Neural progenitor cell (in vitro differentiated cells): Measurements from ENCODE around the gene GOLGA3. TPM values are rescaled to one million over a fixed set of nuclear protein-coding genes. Genes with fewer than 3 reads are reported as not detected.
"Not testable (repeated sequence)": the region's sequence is repeated elsewhere in the genome, so short reads cannot be mapped to it uniquely, and the experiment has no call there.

ENCODE experiments used
- DNase-seq: peaks from one replicate; pipeline ENCODE4 v3.0.0-alpha.2; 2016; ENCODE audit warnings: low spot score
- H2AFZ ChIP-seq: fragments of 200-600 bp; sonication (generic); replicated peaks from 2 replicates; pipeline ENCODE4 v1.6.1; 2016; ENCODE audit warnings: antibody characterized with exemption
- H3F3A ChIP-seq: fragments of 200-600 bp; sonication (generic); 2 replicates; pipeline ENCODE4 v1.6.1; 2016; ENCODE audit warnings: antibody characterized with exemption, low read depth
- H3K27ac ChIP-seq: fragments of 200-600 bp; sonication (generic); 2 replicates; pipeline ENCODE4 v1.5.1; 2016; ENCODE audit warnings: mild to moderate bottlenecking
- H3K27me3 ChIP-seq: fragments of 200-600 bp; sonication (generic); 2 replicates; pipeline ENCODE4 v1.6.1; 2016; ENCODE audit warnings: mild to moderate bottlenecking, moderate library complexity
- H3K36me3 ChIP-seq: fragments of 200-600 bp; sonication (generic); 2 replicates; pipeline ENCODE4 v1.5.1; 2016
- H3K4me1 ChIP-seq: fragments of 200-600 bp; sonication (generic); 2 replicates; pipeline ENCODE4 v1.6.1; 2016; ENCODE audit warnings: mixed run types
- H3K4me2 ChIP-seq: fragments of 200-600 bp; sonication (generic); 2 replicates; pipeline ENCODE4 v1.6.1; 2016
- H3K4me3 ChIP-seq: fragments of 200-600 bp; sonication (generic); 2 replicates; pipeline ENCODE4 v1.5.1; 2016
- H3K79me2 ChIP-seq: fragments of 200-600 bp; sonication (generic); 2 replicates; pipeline ENCODE4 v1.6.1; 2016; ENCODE audit warnings: low read depth
- H3K9ac ChIP-seq: fragments of 200-600 bp; sonication (generic); 2 replicates; pipeline ENCODE4 v1.6.1; 2016
- H3K9me3 ChIP-seq: fragments of 200-600 bp; sonication (generic); 2 replicates; pipeline ENCODE4 v1.5.1; 2016; ENCODE audit warnings: low read depth
- H4K20me1 ChIP-seq: fragments of 200-600 bp; sonication (generic); 2 replicates; pipeline ENCODE4 v1.6.1; 2016; ENCODE audit warnings: low read depth
- H3K27ac Mint-ChIP-seq: 3 replicates; pipeline ENCODE4 v1.8.0; 2021; ENCODE audit warnings: mixed read lengths
- H3K27me3 Mint-ChIP-seq: 2 replicates; pipeline ENCODE4 v1.8.0; 2022; ENCODE audit warnings: low read depth, mild to moderate bottlenecking, inconsistent platforms, moderate library complexity, mixed read lengths; ENCODE audit not compliant: insufficient read depth
- H3K36me3 Mint-ChIP-seq: 3 replicates; pipeline ENCODE4 v1.8.0; 2021; ENCODE audit warnings: mixed read lengths
- H3K4me1 Mint-ChIP-seq: 3 replicates; pipeline ENCODE4 v1.8.0; 2021; ENCODE audit warnings: mixed read lengths
- H3K4me3 Mint-ChIP-seq: 3 replicates; pipeline ENCODE4 v1.8.0; 2021; ENCODE audit warnings: mild to moderate bottlenecking, moderate library complexity, mixed read lengths
- H3K9me3 Mint-ChIP-seq: 3 replicates; pipeline ENCODE4 v1.8.0; 2020; ENCODE audit warnings: mixed read lengths
- CTCF ChIP-seq: fragments of 200-600 bp; sonication (generic); IDR thresholded peaks from 2 replicates; pipeline ENCODE4 v1.5.1; 2017; ENCODE audit warnings: antibody characterized with exemption, mild to moderate bottlenecking
- EZH2 ChIP-seq: fragments of 200-600 bp; sonication (generic); IDR thresholded peaks from 2 replicates; pipeline ENCODE4 v1.6.1; 2017; ENCODE audit warnings: antibody characterized with exemption, mild to moderate bottlenecking, moderate library complexity
- EZH2phosphoT487 ChIP-seq: fragments of 200-600 bp; sonication (generic); IDR thresholded peaks from 2 replicates; pipeline ENCODE4 v1.6.1; 2017; ENCODE audit warnings: antibody characterized with exemption
- total RNA-seq: library from RNA; depleted of rRNA; stranded (reverse); fragments of >200 nt; gene quantifications from 2 replicates; pipeline ENCODE4 v1.2.3, GENCODE V29; 2015; ENCODE audit warnings: low replicate concordance

GOLGA3 gene, protein sequence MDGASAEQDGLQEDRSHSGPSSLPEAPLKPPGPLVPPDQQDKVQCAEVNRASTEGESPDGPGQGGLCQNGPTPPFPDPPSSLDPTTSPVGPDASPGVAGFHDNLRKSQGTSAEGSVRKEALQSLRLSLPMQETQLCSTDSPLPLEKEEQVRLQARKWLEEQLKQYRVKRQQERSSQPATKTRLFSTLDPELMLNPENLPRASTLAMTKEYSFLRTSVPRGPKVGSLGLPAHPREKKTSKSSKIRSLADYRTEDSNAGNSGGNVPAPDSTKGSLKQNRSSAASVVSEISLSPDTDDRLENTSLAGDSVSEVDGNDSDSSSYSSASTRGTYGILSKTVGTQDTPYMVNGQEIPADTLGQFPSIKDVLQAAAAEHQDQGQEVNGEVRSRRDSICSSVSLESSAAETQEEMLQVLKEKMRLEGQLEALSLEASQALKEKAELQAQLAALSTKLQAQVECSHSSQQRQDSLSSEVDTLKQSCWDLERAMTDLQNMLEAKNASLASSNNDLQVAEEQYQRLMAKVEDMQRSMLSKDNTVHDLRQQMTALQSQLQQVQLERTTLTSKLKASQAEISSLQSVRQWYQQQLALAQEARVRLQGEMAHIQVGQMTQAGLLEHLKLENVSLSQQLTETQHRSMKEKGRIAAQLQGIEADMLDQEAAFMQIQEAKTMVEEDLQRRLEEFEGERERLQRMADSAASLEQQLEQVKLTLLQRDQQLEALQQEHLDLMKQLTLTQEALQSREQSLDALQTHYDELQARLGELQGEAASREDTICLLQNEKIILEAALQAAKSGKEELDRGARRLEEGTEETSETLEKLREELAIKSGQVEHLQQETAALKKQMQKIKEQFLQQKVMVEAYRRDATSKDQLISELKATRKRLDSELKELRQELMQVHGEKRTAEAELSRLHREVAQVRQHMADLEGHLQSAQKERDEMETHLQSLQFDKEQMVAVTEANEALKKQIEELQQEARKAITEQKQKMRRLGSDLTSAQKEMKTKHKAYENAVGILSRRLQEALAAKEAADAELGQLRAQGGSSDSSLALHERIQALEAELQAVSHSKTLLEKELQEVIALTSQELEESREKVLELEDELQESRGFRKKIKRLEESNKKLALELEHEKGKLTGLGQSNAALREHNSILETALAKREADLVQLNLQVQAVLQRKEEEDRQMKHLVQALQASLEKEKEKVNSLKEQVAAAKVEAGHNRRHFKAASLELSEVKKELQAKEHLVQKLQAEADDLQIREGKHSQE (N-terminal part only)
- 8.5 and 19.4 TPM in 2 replicates for total RNA-seq

DNA sequence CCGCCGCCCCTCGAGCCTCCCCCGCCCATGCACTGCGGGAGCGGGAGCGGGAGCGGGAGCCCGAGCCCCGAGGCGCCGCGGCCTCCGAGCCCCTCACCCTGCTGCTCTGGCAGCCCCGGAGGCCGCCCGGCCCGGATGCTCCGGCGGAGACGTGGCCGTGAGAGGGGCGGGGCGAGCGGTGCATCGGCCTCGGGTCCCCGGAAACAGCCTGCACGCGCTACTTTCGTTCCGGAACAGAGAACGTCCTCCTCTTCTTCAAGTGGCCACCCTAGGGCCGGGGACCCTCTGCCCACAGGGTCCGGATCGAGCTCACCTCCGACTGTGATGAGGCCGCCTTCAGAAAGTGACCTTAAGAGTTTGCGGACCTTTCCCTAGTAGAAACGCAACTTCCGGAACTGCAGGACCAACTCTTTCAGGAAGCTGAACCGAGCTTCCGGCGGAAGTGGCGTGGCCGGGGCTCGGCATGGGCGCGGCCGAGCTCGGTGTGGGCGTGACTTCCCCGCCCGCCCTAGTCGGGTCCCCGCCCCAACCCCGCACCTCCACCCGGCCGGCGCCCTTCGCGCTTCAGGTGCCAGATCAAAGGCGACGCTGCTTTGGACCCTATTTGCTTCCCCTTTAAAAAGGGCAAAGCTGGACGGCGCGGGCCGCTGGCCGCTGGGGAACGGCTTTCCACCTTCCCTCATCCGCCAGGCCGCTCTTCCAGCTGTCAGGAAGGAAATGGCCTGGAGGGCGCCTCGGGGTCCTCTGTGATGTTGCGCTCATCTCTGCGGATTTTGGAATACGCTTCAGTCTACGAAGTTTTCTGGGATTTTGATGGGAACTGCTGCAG lies at the start of gene GOLGA3:
Gene GOLGA3, minus strand, starts transcription at position 164 of the 829 bp plus-strand sequence. CDS start 6,741 bp downstream, outside the sequence.
- DNase-seq = peak; percentile 97
- no peak for TF ChIP-seq CTCF
- TF ChIP-seq EZH2 = peak; percentile 36
- H3K27ac ChIP-seq = peak within 1 kb of the TSS; percentile 100
- H3K9ac ChIP-seq = peak within 1 kb of the TSS; percentile 99
- Mint-ChIP-seq H3K27me3 (peaks cover 3% of the 10 kb centered on the region), H3K9me3 (no peaks in the 10 kb centered on the region), H3K4me1 (peaks cover 15% of the 10 kb centered on the region), H3K36me3 (peaks cover 22% of the 10 kb centered on the region), H3K27ac (peak within 1 kb of the TSS; percentile 100), H3K4me3 (peak within 1 kb of the TSS; percentile 97)
- peak within 1 kb of the TSS; percentile 84 for H3K4me2 ChIP-seq
- peak within 1 kb of the TSS; percentile 100 for H2AFZ ChIP-seq
- peak within 1 kb of the TSS; percentile 99 for H3K4me3 ChIP-seq
- no peaks in the 10 kb centered on the region for H3K27me3 ChIP-seq
- H3K79me2 ChIP-seq = peaks cover 38% of the 10 kb centered on the region
- H3K4me1 ChIP-seq = no peaks in the 10 kb centered on the region
- no peaks in the 10 kb centered on the region for H3K9me3 ChIP-seq
- peaks cover 6% of the 10 kb centered on the region for H4K20me1 ChIP-seq
- peaks cover 9% of the 10 kb centered on the region for H3F3A ChIP-seq
- no peaks in the 10 kb centered on the region for H3K36me3 ChIP-seq

DNA sequence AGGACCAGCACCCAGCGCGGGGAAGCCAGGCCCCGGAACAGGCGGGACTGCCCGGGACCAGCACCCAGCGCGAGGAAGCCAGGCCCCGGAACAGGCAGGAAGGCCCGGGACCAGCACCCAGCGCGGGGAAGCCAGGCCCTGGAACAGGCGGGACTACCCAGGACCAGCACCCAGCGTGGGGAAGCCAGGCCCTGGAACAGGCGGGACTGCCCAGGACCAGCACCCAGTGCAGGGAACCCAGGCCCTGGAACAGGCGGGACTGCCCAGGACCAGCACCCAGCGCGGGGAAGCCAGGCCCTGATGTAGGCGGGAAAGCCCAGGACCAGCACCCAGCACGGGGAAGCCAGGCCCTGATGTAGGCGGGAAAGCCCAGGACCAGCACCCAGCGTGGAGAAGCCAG lies 46.0 kb upstream of the GOLGA3 start:
- H3K4me3 ChIP-seq, H4K20me1 ChIP-seq, H3K27ac Mint-ChIP-seq, H3K9me3 ChIP-seq, DNase-seq, H3K4me1 ChIP-seq, H3F3A ChIP-seq, H3K4me2 ChIP-seq, H3K27me3 ChIP-seq, H3K9ac ChIP-seq, H3K4me3 Mint-ChIP-seq, H3K27me3 Mint-ChIP-seq, H3K27ac ChIP-seq, H2AFZ ChIP-seq, H3K9me3 Mint-ChIP-seq, H3K79me2 ChIP-seq, H3K4me1 Mint-ChIP-seq, H3K36me3 ChIP-seq: not testable (repeated sequence)
- peaks cover 16% of the 10 kb centered on the region for H3K36me3 Mint-ChIP-seq

- Mint-ChIP-seq H3K27me3 (no peaks in the 10 kb centered on the region), H3K4me3 (no peak overlapping the region), H3K4me1 (no peaks in the 10 kb centered on the region), H3K27ac (no peak overlapping the region), H3K9me3 (no peaks in the 10 kb centered on the region), H3K36me3 (peaks cover 19% of the 10 kb centered on the region)
- Histone ChIP-seq H3K36me3 (no peaks in the 10 kb centered on the region), H3K79me2 (no peaks in the 10 kb centered on the region), H3K9ac (no peak overlapping the region), H3K9me3 (no peaks in the 10 kb centered on the region), H3F3A (no peaks in the 10 kb centered on the region), H3K4me1 (no peaks in the 10 kb centered on the region), H3K27me3 (no peaks in the 10 kb centered on the region), H3K4me2 (no peak overlapping the region), H3K27ac (no peak overlapping the region), H4K20me1 (no peaks in the 10 kb centered on the region), H2AFZ (no peak overlapping the region), H3K4me3 (no peak overlapping the region)
- no peak for DNase-seq
- TF ChIP-seq EZH2phosphoT487 = no peak
- no peak for TF ChIP-seq EZH2
- TF ChIP-seq CTCF = no peak
Observed at GRCh38 chr12:132874175-132874574, 45.5 kb upstream of the GOLGA3 start.
